Measurements from ENCODE around the gene FSTL4. TPM values are rescaled to one million over a fixed set of nuclear protein-coding genes. Genes with fewer than 3 reads are reported as not detected.

Gene FSTL4
- total and polyA plus RNA-seq, 2 of the 4 experiments (the other 2 are of a cell fraction), result 0.18 TPM; not detected in 1

DNA sequence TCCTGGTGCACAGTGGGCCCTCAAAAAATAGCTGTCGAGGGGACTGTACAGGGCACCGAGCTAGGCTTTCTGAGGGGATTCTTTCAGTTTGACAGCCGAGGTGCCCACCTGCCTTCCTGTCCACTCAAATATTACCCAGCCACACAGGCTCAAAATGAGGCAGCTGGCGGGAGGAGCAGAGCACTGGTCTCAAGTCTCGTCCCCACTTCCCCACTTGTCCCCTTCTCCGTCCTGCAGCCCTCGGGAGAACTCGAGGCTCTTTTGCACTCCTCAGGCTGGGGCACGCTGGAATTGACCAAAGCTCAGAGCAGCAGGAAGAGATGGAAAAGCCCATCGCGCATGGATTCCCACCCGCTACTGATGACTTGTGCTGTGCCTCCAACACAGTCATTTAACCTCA, 375.4 kb downstream of the FSTL4 start:
- no peak overlapping the region for H3K18ac ChIP-seq (ENCODE audit: low read depth, low read length)
- 66% methylated on average over 5 of the region's 12 CpGs; no CpG with 5 or more reads in 1 of the 2 experiments for WGBS, 2 experiments (ENCODE audit: extremely low coverage in 2 of 2, insufficient read length in 1 of 2)
- H4K5ac ChIP-seq (ENCODE audit: low read depth, low read length), result no peak overlapping the region
- BruUV-seq (replicated peaks), result no TSS peak
- no peak overlapping the region for H2AFZ ChIP-seq (replicated peaks; ENCODE audit: low read length, poor library complexity)
- H3K14ac ChIP-seq (replicated peaks; ENCODE audit: low read depth, low read length), result no peak overlapping the region
- ChIA-PET CTCF (no interaction called here), POLR2A (ENCODE audit: unreplicated experiment) (no interaction called here)
- ATAC-seq (ENCODE audit: low read depth) (no peak), DNase-seq (no peak)
- no peak overlapping the region for H4K8ac ChIP-seq (ENCODE audit: low read depth in 2 of 2, low read length in 2 of 2)
- no peak overlapping the region for H3K4me3 ChIP-seq (ENCODE audit: insufficient read depth, low read depth, low read length)
- no peak overlapping the region for H3K23ac ChIP-seq (ENCODE audit: low read depth, low read length)
- in situ Hi-C loops (cut with MboI; ENCODE audit: low sequenced_read_pairs) (no loop called here), dilution Hi-C loops (cut with HindIII; ENCODE audit: low sequenced_read_pairs, unreplicated experiment) (no loop called here), intact Hi-C loops (cut with micrococcal nuclease) (no loop called here)
- 0 out of 2 replicates have a peak, but pooled peaks cover 2% of the 10 kb centered on the region for H3K27me3 ChIP-seq (ENCODE audit: control insufficient read depth, insufficient read depth, low read length)
- H3K9me3 ChIP-seq (ENCODE audit: control insufficient read depth, insufficient read depth, low read length), result peaks cover 2% of the 10 kb centered on the region; the same call in 1 of the 2 replicates
- no peak overlapping the region for H3K4ac ChIP-seq (ENCODE audit: low read depth, low read length)
- no peak overlapping the region for H3K27ac ChIP-seq (ENCODE audit: insufficient read depth, low read length)
- H2AK5ac ChIP-seq (ENCODE audit: low read depth, low read length), result no peak overlapping the region
- peak overlapping the region; percentile 12 for H2AK9ac ChIP-seq (replicated peaks; ENCODE audit: low read depth, low read length, poor library complexity)
- no peak overlapping the region for H2BK15ac ChIP-seq (ENCODE audit: low read depth, low read length)
- no peak overlapping the region for H2BK20ac ChIP-seq (ENCODE audit: low read depth, low read length)
- no peak overlapping the region for H3K9ac ChIP-seq (ENCODE audit: low read depth, low read length)
- H2BK120ac ChIP-seq (ENCODE audit: low read depth, low read length), result no peak overlapping the region
- H3K79me1 ChIP-seq (ENCODE audit: low read depth in 1 of 2, low read length in 2 of 2), result no peaks in the 10 kb centered on the region
- no peaks in the 10 kb centered on the region for H3K36me3 ChIP-seq (ENCODE audit: control insufficient read depth, insufficient read depth, low read length)
- H4K20me1 ChIP-seq (ENCODE audit: insufficient read depth, low read length), result no peaks in the 10 kb centered on the region
- no peak overlapping the region for H3K56ac ChIP-seq (ENCODE audit: extremely low read depth, insufficient read depth, low read length)
- H3K4me1 ChIP-seq (ENCODE audit: control insufficient read depth, insufficient read depth, low read length), result peaks cover 9% of the 10 kb centered on the region; the same call in 1 of the 2 replicates
- H3K4me2 ChIP-seq (ENCODE audit: low read depth, low read length), result no peak overlapping the region
- H4K91ac ChIP-seq (ENCODE audit: insufficient read depth, low read depth, low read length), result no peak overlapping the region
- peaks cover 3% of the 10 kb centered on the region; the same call in 1 of the 2 replicates for H3K9me1 ChIP-seq (ENCODE audit: insufficient read depth, low read length)
- TF ChIP-seq RAD21 (IDR thresholded peaks at IDR 0.05; ENCODE audit: low read length) (no peak), FOS (IDR thresholded peaks at IDR 0.05; ENCODE audit: low read depth, low read length) (no peak)
- no peak overlapping the region for H2BK5ac ChIP-seq (ENCODE audit: low read depth, low read length, poor library complexity, severe bottlenecking)

Data from IMR-90 (cell line).